GM23338 (cell line): ENCODE data around the gene WDR37.

Experiments
- CREB1 ChIP-seq: fragments of 250-450 bp; sonication (Bioruptor Pico); IDR thresholded peaks from 2 replicates; pipeline ENCODE4 v1.5.0; 2020; ENCODE audit warnings: low read depth, mild to moderate bottlenecking, moderate library complexity
- CTCF ChIP-seq, 2 experiments: fragments of 200-600 bp in 1 of 2; sonication (generic) in 1 of 2; conservative IDR thresholded peaks; 2 replicates each; pipeline versions ENCODE4 v1.5.1 to v1.6.1; 2016 to 2017; ENCODE audit warnings: antibody characterized with exemption in 2 of 2, low read depth in 2 of 2, mild to moderate bottlenecking in 2 of 2, moderate library complexity in 1 of 2
- EZH2phosphoT487 ChIP-seq: fragments of 200-600 bp; sonication (generic); IDR thresholded peaks from one replicate; pipeline ENCODE4 v1.8.1; 2018; ENCODE audit warnings: antibody characterized with exemption; ENCODE audit not compliant: unreplicated experiment
- JUNB ChIP-seq: IDR thresholded peaks from one replicate; pipeline ENCODE4 v1.6.1; 2016; ENCODE audit warnings: antibody characterized with exemption; ENCODE audit not compliant: unreplicated experiment
- NANOG ChIP-seq: IDR thresholded peaks from 2 replicates; pipeline ENCODE4 v1.6.1; 2016; ENCODE audit warnings: antibody characterized with exemption, borderline replicate concordance
- POLR2AphosphoS5 ChIP-seq: IDR thresholded peaks from 2 replicates; pipeline ENCODE4 v1.6.1; 2016; ENCODE audit warnings: antibody characterized with exemption, low read depth
- TF ChIP-seq, protein P1 (sequence below): IDR thresholded peaks from one replicate; pipeline ENCODE4 v1.6.1; 2018; ENCODE audit warnings: antibody characterized with exemption; ENCODE audit not compliant: unreplicated experiment

- TF ChIP-seq CTCF (conservative IDR thresholded peaks at IDR 0.05; ENCODE audit: low read depth in 2 of 2), result no peak
- no peak for TF ChIP-seq EZH2phosphoT487
- TF ChIP-seq POLR2AphosphoS5, result no peak
- TF ChIP-seq JUNB, result no peak
- TF ChIP-seq, protein P1, sequence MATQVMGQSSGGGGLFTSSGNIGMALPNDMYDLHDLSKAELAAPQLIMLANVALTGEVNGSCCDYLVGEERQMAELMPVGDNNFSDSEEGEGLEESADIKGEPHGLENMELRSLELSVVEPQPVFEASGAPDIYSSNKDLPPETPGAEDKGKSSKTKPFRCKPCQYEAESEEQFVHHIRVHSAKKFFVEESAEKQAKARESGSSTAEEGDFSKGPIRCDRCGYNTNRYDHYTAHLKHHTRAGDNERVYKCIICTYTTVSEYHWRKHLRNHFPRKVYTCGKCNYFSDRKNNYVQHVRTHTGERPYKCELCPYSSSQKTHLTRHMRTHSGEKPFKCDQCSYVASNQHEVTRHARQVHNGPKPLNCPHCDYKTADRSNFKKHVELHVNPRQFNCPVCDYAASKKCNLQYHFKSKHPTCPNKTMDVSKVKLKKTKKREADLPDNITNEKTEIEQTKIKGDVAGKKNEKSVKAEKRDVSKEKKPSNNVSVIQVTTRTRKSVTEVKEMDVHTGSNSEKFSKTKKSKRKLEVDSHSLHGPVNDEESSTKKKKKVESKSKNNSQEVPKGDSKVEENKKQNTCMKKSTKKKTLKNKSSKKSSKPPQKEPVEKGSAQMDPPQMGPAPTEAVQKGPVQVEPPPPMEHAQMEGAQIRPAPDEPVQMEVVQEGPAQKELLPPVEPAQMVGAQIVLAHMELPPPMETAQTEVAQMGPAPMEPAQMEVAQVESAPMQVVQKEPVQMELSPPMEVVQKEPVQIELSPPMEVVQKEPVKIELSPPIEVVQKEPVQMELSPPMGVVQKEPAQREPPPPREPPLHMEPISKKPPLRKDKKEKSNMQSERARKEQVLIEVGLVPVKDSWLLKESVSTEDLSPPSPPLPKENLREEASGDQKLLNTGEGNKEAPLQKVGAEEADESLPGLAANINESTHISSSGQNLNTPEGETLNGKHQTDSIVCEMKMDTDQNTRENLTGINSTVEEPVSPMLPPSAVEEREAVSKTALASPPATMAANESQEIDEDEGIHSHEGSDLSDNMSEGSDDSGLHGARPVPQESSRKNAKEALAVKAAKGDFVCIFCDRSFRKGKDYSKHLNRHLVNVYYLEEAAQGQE, result no peak
- TF ChIP-seq NANOG, result no peak
- no peak for TF ChIP-seq CREB1 (CRISPR knock-in tag)
Measured at GRCh38 chr10:1061930-1062774, 6.0 kb downstream of the WDR37 start.
